ENCODE measurements around the gene HOXA3. TPM values are rescaled to one million over a fixed set of nuclear protein-coding genes. Genes with fewer than 3 reads are reported as not detected.

HOXA3 gene
- total and polyA plus RNA-seq, 10 of the 15 experiments (the other 5 are each of a cell fraction or from before 2014, with no cell fraction given), result 0.05 TPM; not detected in 9

DNA sequence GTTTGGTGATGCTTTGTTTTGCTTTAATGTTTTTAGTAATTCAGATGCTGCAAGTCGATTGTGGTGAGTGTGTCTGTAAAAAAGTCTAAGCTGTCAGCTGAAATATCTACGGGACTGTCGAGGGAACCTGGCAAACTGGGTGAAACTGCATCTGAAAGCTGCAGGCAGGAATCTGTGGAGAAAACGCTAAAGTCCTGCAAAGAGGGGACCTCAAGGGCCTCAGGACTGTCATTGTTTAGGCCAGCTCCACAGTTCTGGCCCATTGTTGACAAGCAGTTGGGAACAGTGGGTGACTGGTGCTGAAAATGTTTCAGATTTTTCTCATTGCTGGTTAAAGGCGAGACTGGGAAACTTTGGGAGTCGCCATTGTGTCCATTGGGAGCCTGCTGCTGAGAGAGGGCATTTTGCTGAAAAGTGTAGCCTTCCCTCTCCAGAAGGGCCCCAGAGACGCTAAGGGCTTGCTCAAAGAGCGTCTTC lies 51.7 kb downstream of the HOXA3 start (continued):
- TF ChIP-seq, protein P1, sequence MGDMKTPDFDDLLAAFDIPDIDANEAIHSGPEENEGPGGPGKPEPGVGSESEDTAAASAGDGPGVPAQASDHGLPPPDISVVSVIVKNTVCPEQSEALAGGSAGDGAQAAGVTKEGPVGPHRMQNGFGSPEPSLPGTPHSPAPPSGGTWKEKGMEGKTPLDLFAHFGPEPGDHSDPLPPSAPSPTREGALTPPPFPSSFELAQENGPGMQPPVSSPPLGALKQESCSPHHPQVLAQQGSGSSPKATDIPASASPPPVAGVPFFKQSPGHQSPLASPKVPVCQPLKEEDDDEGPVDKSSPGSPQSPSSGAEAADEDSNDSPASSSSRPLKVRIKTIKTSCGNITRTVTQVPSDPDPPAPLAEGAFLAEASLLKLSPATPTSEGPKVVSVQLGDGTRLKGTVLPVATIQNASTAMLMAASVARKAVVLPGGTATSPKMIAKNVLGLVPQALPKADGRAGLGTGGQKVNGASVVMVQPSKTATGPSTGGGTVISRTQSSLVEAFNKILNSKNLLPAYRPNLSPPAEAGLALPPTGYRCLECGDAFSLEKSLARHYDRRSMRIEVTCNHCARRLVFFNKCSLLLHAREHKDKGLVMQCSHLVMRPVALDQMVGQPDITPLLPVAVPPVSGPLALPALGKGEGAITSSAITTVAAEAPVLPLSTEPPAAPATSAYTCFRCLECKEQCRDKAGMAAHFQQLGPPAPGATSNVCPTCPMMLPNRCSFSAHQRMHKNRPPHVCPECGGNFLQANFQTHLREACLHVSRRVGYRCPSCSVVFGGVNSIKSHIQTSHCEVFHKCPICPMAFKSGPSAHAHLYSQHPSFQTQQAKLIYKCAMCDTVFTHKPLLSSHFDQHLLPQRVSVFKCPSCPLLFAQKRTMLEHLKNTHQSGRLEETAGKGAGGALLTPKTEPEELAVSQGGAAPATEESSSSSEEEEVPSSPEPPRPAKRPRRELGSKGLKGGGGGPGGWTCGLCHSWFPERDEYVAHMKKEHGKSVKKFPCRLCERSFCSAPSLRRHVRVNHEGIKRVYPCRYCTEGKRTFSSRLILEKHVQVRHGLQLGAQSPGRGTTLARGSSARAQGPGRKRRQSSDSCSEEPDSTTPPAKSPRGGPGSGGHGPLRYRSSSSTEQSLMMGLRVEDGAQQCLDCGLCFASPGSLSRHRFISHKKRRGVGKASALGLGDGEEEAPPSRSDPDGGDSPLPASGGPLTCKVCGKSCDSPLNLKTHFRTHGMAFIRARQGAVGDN (IDR thresholded peaks at IDR 0.05), result no peak
- no peak for TF ChIP-seq CREB1 (IDR thresholded peaks at IDR 0.05; ENCODE audit: low read depth)
- TF ChIP-seq CBX5 (IDR thresholded peaks at IDR 0.05; ENCODE audit: low read depth), result no peak
- no peak for TF ChIP-seq CREM (IDR thresholded peaks at IDR 0.05; ENCODE audit: low read depth)
- no peak for TF ChIP-seq POLR2AphosphoS5 (IDR thresholded peaks at IDR 0.05; ENCODE audit: low read length)
- TF ChIP-seq MEF2A (IDR thresholded peaks at IDR 0.05; ENCODE audit: insufficient read depth, low read depth, low read length), result no peak
- TF ChIP-seq ETV6 (conservative IDR thresholded peaks at IDR 0.05 in 1 of 2, IDR thresholded peaks at IDR 0.05 in 1 of 2; ENCODE audit: borderline replicate concordance in 1 of 2, low read depth in 1 of 2), result no peak
- no peak for TF ChIP-seq RAD51 (IDR thresholded peaks at IDR 0.05)
- TF ChIP-seq IKZF2 (IDR thresholded peaks at IDR 0.05), result no peak
- no peak for TF ChIP-seq CBX3 (IDR thresholded peaks at IDR 0.05; ENCODE audit: borderline replicate concordance, low read depth)
- TF ChIP-seq, protein P2, sequence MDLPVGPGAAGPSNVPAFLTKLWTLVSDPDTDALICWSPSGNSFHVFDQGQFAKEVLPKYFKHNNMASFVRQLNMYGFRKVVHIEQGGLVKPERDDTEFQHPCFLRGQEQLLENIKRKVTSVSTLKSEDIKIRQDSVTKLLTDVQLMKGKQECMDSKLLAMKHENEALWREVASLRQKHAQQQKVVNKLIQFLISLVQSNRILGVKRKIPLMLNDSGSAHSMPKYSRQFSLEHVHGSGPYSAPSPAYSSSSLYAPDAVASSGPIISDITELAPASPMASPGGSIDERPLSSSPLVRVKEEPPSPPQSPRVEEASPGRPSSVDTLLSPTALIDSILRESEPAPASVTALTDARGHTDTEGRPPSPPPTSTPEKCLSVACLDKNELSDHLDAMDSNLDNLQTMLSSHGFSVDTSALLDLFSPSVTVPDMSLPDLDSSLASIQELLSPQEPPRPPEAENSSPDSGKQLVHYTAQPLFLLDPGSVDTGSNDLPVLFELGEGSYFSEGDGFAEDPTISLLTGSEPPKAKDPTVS (IDR thresholded peaks at IDR 0.05; ENCODE audit: low read depth, low read length), result no peak
- TF ChIP-seq, protein P3, sequence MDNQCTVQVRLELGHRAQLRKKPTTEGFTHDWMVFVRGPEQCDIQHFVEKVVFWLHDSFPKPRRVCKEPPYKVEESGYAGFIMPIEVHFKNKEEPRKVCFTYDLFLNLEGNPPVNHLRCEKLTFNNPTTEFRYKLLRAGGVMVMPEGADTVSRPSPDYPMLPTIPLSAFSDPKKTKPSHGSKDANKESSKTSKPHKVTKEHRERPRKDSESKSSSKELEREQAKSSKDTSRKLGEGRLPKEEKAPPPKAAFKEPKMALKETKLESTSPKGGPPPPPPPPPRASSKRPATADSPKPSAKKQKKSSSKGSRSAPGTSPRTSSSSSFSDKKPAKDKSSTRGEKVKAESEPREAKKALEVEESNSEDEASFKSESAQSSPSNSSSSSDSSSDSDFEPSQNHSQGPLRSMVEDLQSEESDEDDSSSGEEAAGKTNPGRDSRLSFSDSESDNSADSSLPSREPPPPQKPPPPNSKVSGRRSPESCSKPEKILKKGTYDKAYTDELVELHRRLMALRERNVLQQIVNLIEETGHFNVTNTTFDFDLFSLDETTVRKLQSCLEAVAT (IDR thresholded peaks at IDR 0.05), result no peak

All from GM12878 (cell line).